ENCODE data around the gene OR10A3.

Gene OR10A3

DNA sequence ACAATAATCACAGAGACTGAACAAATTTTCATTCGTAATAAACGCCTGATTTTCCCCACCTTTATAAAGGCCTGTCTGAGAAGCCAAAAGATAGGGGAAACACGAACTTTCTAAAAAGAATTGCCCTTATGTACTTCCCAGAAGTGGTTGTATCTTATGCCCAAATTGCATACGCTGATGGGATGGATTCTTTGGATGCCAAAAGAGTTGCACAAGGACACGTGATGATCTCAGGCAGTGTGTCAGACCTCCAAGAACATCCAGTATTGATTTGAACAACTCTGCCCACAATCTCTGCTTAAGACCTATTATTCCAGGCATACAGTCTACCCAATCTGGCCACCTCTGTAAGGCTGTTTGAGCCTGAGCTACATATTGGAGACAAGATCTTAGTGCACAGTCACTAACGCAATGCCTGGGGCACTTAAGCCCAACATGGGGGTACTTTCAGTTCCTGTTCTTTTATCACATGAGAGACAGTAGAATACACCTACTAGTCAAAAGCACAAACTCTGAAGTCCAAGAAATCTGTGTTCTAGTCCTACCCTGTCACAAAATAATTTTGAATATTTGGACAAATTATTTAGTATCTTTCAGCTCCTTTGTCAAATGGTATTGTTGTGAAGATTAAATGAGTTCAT lies 49.3 kb downstream of the OR10A3 start:
- DNase-seq, result no peak
- Histone ChIP-seq H3K4me3 (ENCODE audit: low read depth, low read length) (no peak overlapping the region), H3K9me3 (ENCODE audit: severe bottlenecking) (no peaks in the 10 kb centered on the region), H3K36me3 (no peaks in the 10 kb centered on the region), H3K27ac (no peak overlapping the region), H3K27me3 (ENCODE audit: insufficient read depth, low read depth, severe bottlenecking) (no peaks in the 10 kb centered on the region)
- TF ChIP-seq, protein P1, sequence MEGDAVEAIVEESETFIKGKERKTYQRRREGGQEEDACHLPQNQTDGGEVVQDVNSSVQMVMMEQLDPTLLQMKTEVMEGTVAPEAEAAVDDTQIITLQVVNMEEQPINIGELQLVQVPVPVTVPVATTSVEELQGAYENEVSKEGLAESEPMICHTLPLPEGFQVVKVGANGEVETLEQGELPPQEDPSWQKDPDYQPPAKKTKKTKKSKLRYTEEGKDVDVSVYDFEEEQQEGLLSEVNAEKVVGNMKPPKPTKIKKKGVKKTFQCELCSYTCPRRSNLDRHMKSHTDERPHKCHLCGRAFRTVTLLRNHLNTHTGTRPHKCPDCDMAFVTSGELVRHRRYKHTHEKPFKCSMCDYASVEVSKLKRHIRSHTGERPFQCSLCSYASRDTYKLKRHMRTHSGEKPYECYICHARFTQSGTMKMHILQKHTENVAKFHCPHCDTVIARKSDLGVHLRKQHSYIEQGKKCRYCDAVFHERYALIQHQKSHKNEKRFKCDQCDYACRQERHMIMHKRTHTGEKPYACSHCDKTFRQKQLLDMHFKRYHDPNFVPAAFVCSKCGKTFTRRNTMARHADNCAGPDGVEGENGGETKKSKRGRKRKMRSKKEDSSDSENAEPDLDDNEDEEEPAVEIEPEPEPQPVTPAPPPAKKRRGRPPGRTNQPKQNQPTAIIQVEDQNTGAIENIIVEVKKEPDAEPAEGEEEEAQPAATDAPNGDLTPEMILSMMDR (IDR thresholded peaks at IDR 0.05; ENCODE audit: low read depth, low read length), result no peak

GRCh38 chr11:7890417-7891172 lies 50.9 kb downstream of the OR10A3 start:
- Histone ChIP-seq H3K4me3 (ENCODE audit: low read depth, low read length) (no peak overlapping the region), H3K27ac (no peak overlapping the region), H3K9me3 (ENCODE audit: severe bottlenecking) (no peaks in the 10 kb centered on the region), H3K36me3 (no peaks in the 10 kb centered on the region), H3K27me3 (ENCODE audit: insufficient read depth, low read depth, severe bottlenecking) (no peaks in the 10 kb centered on the region)
- TF ChIP-seq, protein P1 (IDR thresholded peaks at IDR 0.05; ENCODE audit: low read depth, low read length), result no peak
- no peak for DNase-seq

GRCh38 chr11:7889985-7890384 lies 51.5 kb downstream of the OR10A3 start:
- H3K27ac ChIP-seq, result no peak overlapping the region
- no peaks in the 10 kb centered on the region for H3K9me3 ChIP-seq (ENCODE audit: severe bottlenecking)
- H3K36me3 ChIP-seq, result no peaks in the 10 kb centered on the region
- no peak overlapping the region for H3K4me3 ChIP-seq (ENCODE audit: low read depth, low read length)
- H3K27me3 ChIP-seq (ENCODE audit: insufficient read depth, low read depth, severe bottlenecking), result no peaks in the 10 kb centered on the region
- TF ChIP-seq, protein P1 (IDR thresholded peaks at IDR 0.05; ENCODE audit: low read depth, low read length), result no peak
- no peak for DNase-seq

Measured in WERI-Rb-1 (cell line).